ENCODE results near the gene CLEC6A. TPM values are rescaled to one million over a fixed set of nuclear protein-coding genes. Genes with fewer than 3 reads are reported as not detected.

The CLEC6A gene
- total RNA-seq, 1 donor from 2014 or later: not detected

DNA sequence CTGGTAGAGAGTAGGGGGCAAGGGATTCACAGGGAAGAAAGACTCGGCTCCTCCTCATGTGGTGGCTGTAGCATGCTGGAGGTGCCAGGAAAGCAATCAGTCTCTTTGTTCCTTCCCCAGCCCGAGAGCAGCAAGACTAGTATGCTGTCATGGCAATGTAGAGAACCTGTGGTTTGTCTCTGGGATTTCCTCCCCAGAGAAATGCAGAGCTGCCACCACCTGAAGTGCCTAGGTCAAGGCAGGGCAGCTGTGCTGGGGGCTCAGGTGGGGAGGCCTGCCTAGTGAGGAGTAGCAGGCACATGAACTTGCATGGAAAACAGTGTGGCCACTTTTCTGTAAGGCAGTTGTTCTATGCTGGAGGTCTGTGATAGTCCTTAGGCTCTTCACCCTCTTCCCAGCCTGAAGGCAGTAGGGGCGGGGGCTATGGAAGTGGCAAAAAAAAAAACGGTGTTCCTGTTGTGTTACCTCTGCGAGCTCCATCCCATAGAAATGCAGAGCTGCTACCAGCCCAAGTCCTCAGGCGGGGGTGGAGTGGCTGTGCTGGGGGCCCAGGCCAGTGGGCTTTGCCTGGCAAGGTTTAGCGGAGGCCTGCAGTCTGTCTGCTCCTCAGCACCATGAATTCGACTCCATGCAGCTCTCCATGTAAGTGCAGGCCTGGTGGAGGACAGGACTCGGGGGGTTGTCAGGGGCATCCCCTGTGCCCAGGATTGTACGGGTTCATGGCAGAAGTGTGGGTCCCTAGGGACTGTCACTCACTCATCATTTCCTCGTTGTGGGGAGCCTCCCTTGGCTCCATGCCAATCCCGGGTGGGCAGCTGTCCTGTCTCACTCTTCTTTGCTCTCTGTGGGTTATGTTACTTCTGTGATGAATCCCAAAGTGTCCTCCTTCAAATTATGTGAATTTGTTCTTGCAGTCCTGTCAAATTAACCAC, 53.4 kb downstream of the CLEC6A start:
- Mint-ChIP-seq H3K9me3 (ENCODE audit: low read depth) (no peaks in the 10 kb centered on the region), H3K4me1 (ENCODE audit: low read depth) (peaks cover 5% of the 10 kb centered on the region), H3K27me3 (ENCODE audit: low read depth) (peaks cover 22% of the 10 kb centered on the region), H3K27ac (ENCODE audit: unreplicated experiment) (no peak overlapping the region), H3K4me3 (ENCODE audit: unreplicated experiment) (no peak overlapping the region), H3K36me3 (ENCODE audit: low read depth) (no peaks in the 10 kb centered on the region)
- TF ChIP-seq CTCF (IDR thresholded peaks at IDR 0.05): no peak
- peak; percentile 41 for DNase-seq (ENCODE audit: low spot score)

GRCh38 chr12:8513256-8513655, 57.5 kb downstream of the CLEC6A start, which contains the start of gene CLEC4D:
Gene CLEC4D, plus strand, starts transcription at chr12:8513503. Its CDS starts 230 bp downstream, at chr12:8513733.
- no peak for DNase-seq (ENCODE audit: low spot score)
- Mint-ChIP-seq H3K4me3 (ENCODE audit: unreplicated experiment) (no peak within 1 kb of the TSS), H3K9me3 (ENCODE audit: low read depth) (no peaks in the 10 kb centered on the region), H3K4me1 (ENCODE audit: low read depth) (no peaks in the 10 kb centered on the region), H3K27ac (ENCODE audit: unreplicated experiment) (no peak within 1 kb of the TSS), H3K36me3 (ENCODE audit: low read depth) (no peaks in the 10 kb centered on the region), H3K27me3 (ENCODE audit: low read depth) (peaks cover 16% of the 10 kb centered on the region)
- TF ChIP-seq CTCF (IDR thresholded peaks at IDR 0.05): no peak

- Mint-ChIP-seq H3K36me3 (ENCODE audit: low read depth) (peaks cover 2% of the 10 kb centered on the region), H3K4me1 (ENCODE audit: low read depth) (no peaks in the 10 kb centered on the region), H3K27ac (ENCODE audit: unreplicated experiment) (no peak overlapping the region), H3K4me3 (ENCODE audit: unreplicated experiment) (no peak overlapping the region), H3K9me3 (ENCODE audit: low read depth) (peaks cover 3% of the 10 kb centered on the region), H3K27me3 (ENCODE audit: low read depth) (peaks cover 27% of the 10 kb centered on the region)
- DNase-seq (ENCODE audit: low spot score): no peak
- no peak for TF ChIP-seq CTCF (IDR thresholded peaks at IDR 0.05)
Measured at GRCh38 chr12:8517971-8518370, 62.2 kb downstream of the CLEC6A start.

GRCh38 chr12:8519171-8519570, 63.4 kb downstream of the CLEC6A start:
- no peak overlapping the region for H3K27ac Mint-ChIP-seq (ENCODE audit: unreplicated experiment)
- DNase-seq (ENCODE audit: low spot score): no peak
- H3K4me3 Mint-ChIP-seq (ENCODE audit: unreplicated experiment): no peak overlapping the region
- H3K27me3 Mint-ChIP-seq (ENCODE audit: low read depth): peaks cover 26% of the 10 kb centered on the region
- H3K36me3 Mint-ChIP-seq (ENCODE audit: low read depth): peaks cover 2% of the 10 kb centered on the region
- H3K4me1 Mint-ChIP-seq (ENCODE audit: low read depth): no peaks in the 10 kb centered on the region
- no peak for TF ChIP-seq CTCF (IDR thresholded peaks at IDR 0.05)
- H3K9me3 Mint-ChIP-seq (ENCODE audit: low read depth): peaks cover 13% of the 10 kb centered on the region

- no peaks in the 10 kb centered on the region for H3K4me1 Mint-ChIP-seq (ENCODE audit: low read depth)
- no peak for TF ChIP-seq CTCF (IDR thresholded peaks at IDR 0.05)
- peaks cover 28% of the 10 kb centered on the region for H3K27me3 Mint-ChIP-seq (ENCODE audit: low read depth)
- DNase-seq (ENCODE audit: low spot score): no peak
- H3K27ac Mint-ChIP-seq (ENCODE audit: unreplicated experiment): no peak overlapping the region
- H3K9me3 Mint-ChIP-seq (ENCODE audit: low read depth): peaks cover 27% of the 10 kb centered on the region
- H3K4me3 Mint-ChIP-seq (ENCODE audit: unreplicated experiment): no peak overlapping the region
- no peaks in the 10 kb centered on the region for H3K36me3 Mint-ChIP-seq (ENCODE audit: low read depth)
Measured at GRCh38 chr12:8527250-8528130, 71.7 kb downstream of the CLEC6A start.
